Subcutaneous adipose tissue (tissue), 4 donors: Measurements from ENCODE around the gene ELFN1. TPM values are rescaled to one million over a fixed set of nuclear protein-coding genes. Genes with fewer than 3 reads are reported as not detected.

Experiments
- CTCF ChIP-seq: fragments of 450-650 bp; IDR thresholded peaks from one replicate; pipeline ENCODE4 v1.5.1; 2016; ENCODE audit warnings: low read depth, mild to moderate bottlenecking, control low read depth, antibody characterized with exemption, moderate library complexity
- total RNA-seq, 4 donors: library from RNA; depleted of rRNA; stranded (reverse); fragments of >200 nt; gene quantifications; one replicate each; pipeline ENCODE4 v1.1.0, GENCODE V29; 2016

Gene ELFN1
- total RNA-seq, 4 donors from 2014 or later, result 0.51 to 3.6 (median 0.85) TPM

GRCh38 chr7:1767524-1767923 is 97.4 kb downstream of the ELFN1 start:
- no peak for TF ChIP-seq CTCF

DNA sequence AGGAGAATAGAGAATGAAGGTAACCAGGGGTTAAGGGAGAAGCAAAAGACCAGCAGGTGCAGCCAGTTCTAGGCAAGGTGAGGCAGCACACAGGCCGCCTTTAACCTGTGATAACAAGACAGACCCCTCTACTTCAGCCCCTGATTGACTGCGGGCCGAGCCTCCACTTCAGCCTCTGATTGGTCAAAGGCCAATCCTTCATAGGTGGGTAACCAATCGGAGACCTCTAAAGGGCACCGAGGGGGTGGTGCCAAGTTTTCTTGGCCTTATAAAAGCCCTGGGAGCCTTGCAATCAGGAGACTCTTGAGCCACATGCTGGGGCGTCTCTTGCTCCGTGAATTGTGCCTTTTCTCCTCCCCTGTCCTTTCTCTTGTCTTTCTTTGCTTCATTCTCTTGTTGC is 98.8 kb downstream of the ELFN1 start:
- TF ChIP-seq CTCF, result no peak

- TF ChIP-seq CTCF, result no peak
Observed at GRCh38 chr7:1769286-1770200, 99.5 kb downstream of the ELFN1 start.

- TF ChIP-seq CTCF, result no peak
Observed at GRCh38 chr7:1770331-1770730, 100.3 kb downstream of the ELFN1 start.

DNA sequence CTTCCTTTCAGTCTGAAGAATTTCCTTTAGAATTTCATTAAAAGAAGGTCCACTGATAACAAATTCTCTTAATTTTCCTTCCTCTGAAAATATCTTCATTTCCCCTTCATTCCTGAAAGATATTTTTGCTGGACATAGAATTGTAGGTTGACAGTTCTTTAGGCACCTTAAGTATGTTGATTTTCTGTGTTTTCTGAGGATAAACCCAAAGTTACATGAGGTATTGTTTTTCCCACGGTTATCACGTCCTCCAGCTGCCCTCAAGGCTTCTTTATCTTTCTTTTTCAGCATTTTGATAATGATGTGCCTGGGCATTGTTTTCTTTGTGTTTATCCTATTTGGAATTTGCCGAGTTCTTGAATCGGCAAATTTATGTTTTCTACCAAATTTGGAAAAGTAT is 105.3 kb downstream of the ELFN1 start:
- no peak for TF ChIP-seq CTCF

GRCh38 chr7:1777122-1777521 is 107.0 kb downstream of the ELFN1 start:
- TF ChIP-seq CTCF, result no peak

DNA sequence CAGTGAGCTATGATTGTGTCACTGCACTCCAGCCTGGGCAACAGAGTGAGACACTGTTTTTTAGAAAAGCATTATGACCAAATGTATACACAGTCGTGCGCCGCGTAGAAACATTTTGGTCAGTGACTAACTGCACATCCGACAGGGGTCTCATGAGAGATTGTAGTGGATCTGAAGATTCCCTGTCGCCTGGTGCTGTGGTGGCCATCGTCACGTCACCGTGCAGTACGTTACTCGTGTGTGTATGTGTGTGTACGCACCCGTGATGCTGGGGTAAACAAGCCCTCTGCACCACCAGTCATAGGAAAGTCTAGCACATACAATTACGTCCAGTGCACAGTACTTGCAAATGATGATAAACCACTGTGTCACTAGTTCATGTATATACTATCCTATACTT is 109.4 kb downstream of the ELFN1 start:
- TF ChIP-seq CTCF, result no peak
